RWPE2 (cell line): Measurements from ENCODE around the gene DAPL1.

Experiments
- ATAC-seq: fragments of 200-7000 bp; cut with Tn5 transposase; 3 replicates; pipeline ENCODE4 v1.9.1; 2021; ENCODE audit warnings: low read depth
- DNase-seq: peaks from one replicate; pipeline ENCODE4 v3.0.0-alpha.2; 2020; ENCODE audit warnings: low spot score
- H3K27ac ChIP-seq: fragments of 450-650 bp; 2 replicates; pipeline ENCODE4 v1.5.1; 2017; ENCODE audit warnings: mild to moderate bottlenecking; ENCODE audit not compliant: poor library complexity, severe bottlenecking
- H3K27me3 ChIP-seq: fragments of 250-450 bp; sonication (Bioruptor Pico); 2 replicates; pipeline ENCODE4 v1.5.1; 2021; ENCODE audit warnings: mild to moderate bottlenecking, moderate library complexity; ENCODE audit not compliant: insufficient read depth, poor library complexity, severe bottlenecking
- H3K36me3 ChIP-seq: fragments of 250-450 bp; sonication (Bioruptor Pico); 2 replicates; pipeline ENCODE4 v1.5.1; 2020; ENCODE audit warnings: low read depth, mild to moderate bottlenecking, moderate library complexity
- H3K4me1 ChIP-seq: fragments of 250-450 bp; sonication (Bioruptor Pico); 2 replicates; pipeline ENCODE4 v1.5.1; 2021; ENCODE audit warnings: mild to moderate bottlenecking, moderate library complexity; ENCODE audit not compliant: insufficient read depth, poor library complexity, severe bottlenecking
- H3K4me3 ChIP-seq: fragments of 250-450 bp; sonication (Bioruptor Pico); 2 replicates; pipeline ENCODE4 v1.5.1; 2021; ENCODE audit warnings: mild to moderate bottlenecking, moderate library complexity; ENCODE audit not compliant: severe bottlenecking
- H3K9me3 ChIP-seq: fragments of 250-450 bp; sonication (Bioruptor Pico); 2 replicates; pipeline ENCODE4 v1.5.1; 2021; ENCODE audit warnings: mild to moderate bottlenecking, moderate library complexity; ENCODE audit not compliant: severe bottlenecking
- CTCF ChIP-seq: fragments of 450-650 bp; IDR thresholded peaks from one replicate; pipeline ENCODE4 v1.5.1; 2017; ENCODE audit warnings: mild to moderate bottlenecking, moderate library complexity; ENCODE audit not compliant: poor library complexity, severe bottlenecking

The DAPL1 gene

DNA sequence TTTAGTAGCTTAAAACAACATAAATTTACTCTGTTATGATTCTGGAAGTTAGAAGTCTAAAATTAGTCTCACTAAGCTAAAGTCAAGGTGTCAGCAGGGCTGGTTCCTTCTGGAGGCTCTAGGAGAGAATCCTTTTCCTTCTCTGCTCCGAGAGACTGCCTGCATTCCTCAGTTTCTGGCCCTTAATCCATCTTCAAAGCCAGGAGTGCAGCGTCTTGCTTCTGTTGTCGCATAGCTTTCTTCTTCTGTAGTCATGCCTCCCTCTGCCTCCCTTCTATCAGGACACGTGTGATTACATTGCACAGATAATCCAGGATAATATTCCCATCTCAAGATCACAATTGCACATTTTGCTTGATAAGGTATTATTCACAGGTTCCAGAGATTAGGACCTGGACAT, 35.1 kb downstream of the DAPL1 start:
- Histone ChIP-seq H3K4me3 (no peak overlapping the region), H3K27ac (no peak overlapping the region)
- TF ChIP-seq CTCF = no peak

DNA sequence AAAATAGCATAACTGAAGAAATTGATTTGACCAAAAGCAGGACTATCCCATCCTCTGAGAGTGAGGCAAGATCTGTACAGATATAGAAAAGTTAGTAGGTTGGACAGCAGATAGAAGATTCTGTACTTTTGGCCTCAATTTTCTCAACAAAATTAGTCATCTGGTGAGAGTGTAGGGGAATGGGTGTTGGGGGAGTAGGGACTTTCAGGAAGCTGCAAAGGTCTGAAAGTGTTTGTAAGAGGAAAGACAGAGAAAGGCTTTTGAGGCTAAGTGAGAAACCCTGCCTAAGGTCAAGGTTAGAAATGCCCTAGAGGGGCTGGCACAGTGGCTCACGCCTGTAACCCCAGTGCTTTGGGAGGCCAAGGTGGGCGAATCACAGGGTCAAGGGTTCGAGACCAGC, 40.3 kb downstream of the DAPL1 start:
- Histone ChIP-seq H3K27ac (no peak overlapping the region), H3K9me3 (no peaks in the 10 kb centered on the region), H3K4me3 (no peak overlapping the region), H3K36me3 (no peaks in the 10 kb centered on the region), H3K27me3 (no peaks in the 10 kb centered on the region), H3K4me1 (no peaks in the 10 kb centered on the region)
- ATAC-seq (no peak), DNase-seq (no peak)
- TF ChIP-seq CTCF = no peak

More for the DNA sequence above, 35.1 kb downstream of the DAPL1 start:
- no peaks in the 10 kb centered on the region for H3K27me3 ChIP-seq
- H3K36me3 ChIP-seq = no peaks in the 10 kb centered on the region
- no peaks in the 10 kb centered on the region for H3K4me1 ChIP-seq
- ATAC-seq (no peak), DNase-seq (no peak)
- no peaks in the 10 kb centered on the region for H3K9me3 ChIP-seq

DNA sequence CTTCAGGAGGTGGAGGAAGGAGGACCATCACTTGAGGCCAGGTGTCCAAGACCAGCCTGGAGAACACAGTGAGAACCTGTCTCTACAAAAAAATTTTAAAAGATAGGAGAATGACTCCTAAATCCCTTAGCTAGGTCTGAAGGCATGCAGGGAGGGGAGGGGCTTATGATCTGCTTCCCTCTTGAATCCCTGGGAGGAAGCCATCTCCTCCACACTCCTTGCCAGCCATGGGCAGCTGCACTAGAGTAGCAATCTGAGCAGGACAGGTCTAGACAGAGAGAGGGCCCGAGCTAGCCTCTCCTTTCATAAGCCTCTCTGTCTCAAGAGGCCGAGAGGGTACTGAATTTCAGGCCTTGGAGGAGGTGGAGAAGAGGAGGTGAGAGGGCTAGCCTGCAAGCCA, 42.5 kb downstream of the DAPL1 start:
- Histone ChIP-seq H3K27ac (no peak overlapping the region), H3K27me3 (no peaks in the 10 kb centered on the region), H3K36me3 (no peaks in the 10 kb centered on the region), H3K4me1 (no peaks in the 10 kb centered on the region), H3K9me3 (no peaks in the 10 kb centered on the region), H3K4me3 (no peak overlapping the region)
- no peak for ATAC-seq
- DNase-seq = no peak
- TF ChIP-seq CTCF = no peak

GRCh38 chr2:158841850-158842249, 46.7 kb downstream of the DAPL1 start:
- no peaks in the 10 kb centered on the region for H3K27me3 ChIP-seq
- no peaks in the 10 kb centered on the region for H3K9me3 ChIP-seq
- H3K36me3 ChIP-seq = no peaks in the 10 kb centered on the region
- ATAC-seq (no peak), DNase-seq (no peak)
- H3K4me1 ChIP-seq = no peaks in the 10 kb centered on the region
- H3K4me3 ChIP-seq = no peak overlapping the region
- H3K27ac ChIP-seq = no peak overlapping the region
- TF ChIP-seq CTCF = no peak

DNA sequence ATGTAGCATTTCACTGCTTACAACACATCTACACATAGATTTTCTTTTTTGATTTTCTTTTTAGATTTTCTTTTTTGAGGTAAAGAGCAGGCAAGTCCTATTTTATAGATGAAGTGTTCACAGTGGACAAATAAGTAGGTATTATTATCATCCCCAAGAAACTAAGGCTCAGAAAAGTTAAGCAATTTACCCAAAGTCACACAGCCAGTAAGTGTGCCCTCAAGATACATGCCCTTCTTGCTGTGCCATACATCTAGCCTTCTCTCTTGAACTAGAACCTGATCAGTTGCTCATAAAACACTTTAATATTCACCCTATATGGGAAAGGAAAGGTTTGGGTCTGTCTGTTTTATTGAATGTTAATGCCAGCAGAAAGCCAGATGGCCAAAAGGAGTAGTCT, 50.3 kb downstream of the DAPL1 start:
- DNase-seq = no peak
- no peaks in the 10 kb centered on the region for H3K9me3 ChIP-seq
- no peak for ATAC-seq
- TF ChIP-seq CTCF = no peak
- no peaks in the 10 kb centered on the region for H3K36me3 ChIP-seq
- no peaks in the 10 kb centered on the region for H3K4me1 ChIP-seq
- no peak overlapping the region for H3K4me3 ChIP-seq
- no peaks in the 10 kb centered on the region for H3K27me3 ChIP-seq
- H3K27ac ChIP-seq = no peak overlapping the region
